H9 (cell line): Measurements from ENCODE around the gene CYP27B1. TPM values are rescaled to one million over a fixed set of nuclear protein-coding genes. Genes with fewer than 3 reads are reported as not detected.

Source experiments
- DNase-seq: peaks from one replicate; pipeline ENCODE4 v3.0.0-alpha.2; 2017
- H2AFZ ChIP-seq: one replicate; pipeline ENCODE4 v1.6.1; 2013; ENCODE audit warnings: mild to moderate bottlenecking, low read length, control low read depth, moderate library complexity
- H2AK5ac ChIP-seq: 2 replicates; pipeline ENCODE4 v1.6.1; 2013; ENCODE audit warnings: low read length, control low read depth, mixed read lengths; ENCODE audit not compliant: insufficient read length
- H2BK120ac ChIP-seq: one replicate; pipeline ENCODE4 v1.6.1; 2013; ENCODE audit warnings: low read depth, mild to moderate bottlenecking, low read length, control low read depth, inconsistent platforms; ENCODE audit not compliant: poor library complexity, severe bottlenecking
- H2BK12ac ChIP-seq: 2 replicates; pipeline ENCODE4 v1.6.1; 2013; ENCODE audit warnings: low read length, control low read depth, mixed read lengths, low read depth; ENCODE audit not compliant: insufficient read length
- H2BK15ac ChIP-seq: 2 replicates; pipeline ENCODE4 v1.6.1; 2013; ENCODE audit warnings: low read depth, low read length, control low read depth
- H2BK20ac ChIP-seq: one replicate; pipeline ENCODE4 v1.6.1; 2013; ENCODE audit warnings: low read depth, mild to moderate bottlenecking, low read length, control low read depth, inconsistent platforms; ENCODE audit not compliant: poor library complexity, severe bottlenecking
- H2BK5ac ChIP-seq: 2 replicates; pipeline ENCODE4 v1.6.1; 2013; ENCODE audit warnings: low read length, control low read depth, mixed read lengths; ENCODE audit not compliant: insufficient read length
- H3K14ac ChIP-seq: 2 replicates; pipeline ENCODE4 v1.6.1; 2013; ENCODE audit warnings: low read length, control low read depth; ENCODE audit not compliant: insufficient read depth
- H3K18ac ChIP-seq: 2 replicates; pipeline ENCODE4 v1.6.1; 2013; ENCODE audit warnings: low read depth, mild to moderate bottlenecking, mixed read lengths, low read length, control low read depth; ENCODE audit not compliant: insufficient read length
- H3K23ac ChIP-seq: 2 replicates; pipeline ENCODE4 v1.6.1; 2013; ENCODE audit warnings: low read length, control low read depth, mixed read lengths, low read depth; ENCODE audit not compliant: insufficient read length
- H3K23me2 ChIP-seq: 2 replicates; pipeline ENCODE4 v1.6.1; 2013; ENCODE audit warnings: low read depth, mild to moderate bottlenecking, mixed read lengths, low read length, control low read depth; ENCODE audit not compliant: insufficient read length, poor library complexity, severe bottlenecking
- H3K27ac ChIP-seq: 2 replicates; pipeline ENCODE4 v1.5.1; 2013; ENCODE audit warnings: low read length, control low read depth, mixed read lengths, low read depth; ENCODE audit not compliant: insufficient read length
- H3K27me3 ChIP-seq: 2 replicates; pipeline ENCODE4 v1.6.1; 2013; ENCODE audit warnings: low read length, control low read depth, inconsistent platforms; ENCODE audit not compliant: insufficient read depth
- H3K4ac ChIP-seq: 2 replicates; pipeline ENCODE4 v1.6.1; 2013; ENCODE audit warnings: low read depth, mild to moderate bottlenecking, control low read depth, inconsistent platforms, low read length, moderate library complexity
- H3K4me1 ChIP-seq: 2 replicates; pipeline ENCODE4 v1.6.1; 2013; ENCODE audit warnings: low read length, control low read depth, inconsistent platforms; ENCODE audit not compliant: insufficient read depth
- H3K4me2 ChIP-seq: 2 replicates; pipeline ENCODE4 v1.6.1; 2013; ENCODE audit warnings: low read length, control low read depth, mixed read lengths; ENCODE audit not compliant: insufficient read length, insufficient read depth
- H3K56ac ChIP-seq: 2 replicates; pipeline ENCODE4 v1.6.1; 2013; ENCODE audit warnings: low read depth, mild to moderate bottlenecking, mixed read lengths, low read length, control low read depth; ENCODE audit not compliant: insufficient read length
- H3K79me1 ChIP-seq: 2 replicates; pipeline ENCODE4 v1.6.1; 2013; ENCODE audit warnings: low read depth, mild to moderate bottlenecking, moderate library complexity, low read length, control low read depth, inconsistent platforms; ENCODE audit not compliant: insufficient read depth, poor library complexity, severe bottlenecking
- H3K79me2 ChIP-seq: 2 replicates; pipeline ENCODE4 v1.6.1; 2013; ENCODE audit warnings: low read length, control low read depth, inconsistent platforms; ENCODE audit not compliant: insufficient read depth
- H3K9ac ChIP-seq: 2 replicates; pipeline ENCODE4 v1.6.1; 2013; ENCODE audit warnings: low read length, control low read depth, mixed read lengths; ENCODE audit not compliant: insufficient read length; ENCODE audit errors: extremely low read depth
- H3K9me3 ChIP-seq: one replicate; pipeline ENCODE4 v1.6.1; 2013; ENCODE audit warnings: low read depth, low read length, inconsistent platforms; ENCODE audit not compliant: control insufficient read depth
- H3T11ph ChIP-seq: one replicate; pipeline ENCODE4 v1.6.1; 2013; ENCODE audit warnings: mild to moderate bottlenecking, low read length, control low read depth, inconsistent platforms
- H4K20me1 ChIP-seq: one replicate; pipeline ENCODE4 v1.6.1; 2013; ENCODE audit not compliant: control insufficient read depth, insufficient read length, insufficient read depth
- H4K5ac ChIP-seq: 2 replicates; pipeline ENCODE4 v1.6.1; 2013; ENCODE audit warnings: low read depth, mild to moderate bottlenecking, mixed read lengths, low read length, control low read depth; ENCODE audit not compliant: insufficient read length
- H4K8ac ChIP-seq: replicated peaks from 2 replicates; pipeline ENCODE4 v1.6.1; 2013; ENCODE audit warnings: low read length, control low read depth, mixed read lengths, low read depth; ENCODE audit not compliant: insufficient read length
- H4K91ac ChIP-seq: 2 replicates; pipeline ENCODE4 v1.6.1; 2013; ENCODE audit warnings: low read depth, mild to moderate bottlenecking, moderate library complexity, mixed read lengths, low read length, control low read depth; ENCODE audit not compliant: insufficient read length
- H3K27ac Mint-ChIP-seq, 3 experiments: 2 replicates in 2 of 3; 3 replicates in 1 of 3; pipeline ENCODE4 v1.8.0; 2020 to 2021; ENCODE audit warnings: mixed read lengths in 3 of 3, mild to moderate bottlenecking in 1 of 3, moderate library complexity in 1 of 3
- H3K27me3 Mint-ChIP-seq: 2 replicates; pipeline ENCODE4 v1.8.0; 2021; ENCODE audit warnings: low read depth, mild to moderate bottlenecking, moderate library complexity, mixed read lengths
- H3K36me3 Mint-ChIP-seq, 3 experiments: 2 replicates in 2 of 3; 3 replicates in 1 of 3; pipeline ENCODE4 v1.8.0; 2020 to 2021; ENCODE audit warnings: low read depth in 3 of 3, mixed read lengths in 3 of 3; ENCODE audit not compliant: insufficient read depth in 1 of 3
- H3K4me1 Mint-ChIP-seq, 2 experiments: 2 replicates each; pipeline ENCODE4 v1.8.0; 2020; ENCODE audit warnings: mixed read lengths in 2 of 2
- H3K4me3 Mint-ChIP-seq, 2 experiments: 2 replicates in 1 of 2; 3 replicates in 1 of 2; pipeline ENCODE4 v1.8.0; 2020 to 2021; ENCODE audit warnings: mild to moderate bottlenecking in 2 of 2, mixed read lengths in 2 of 2, moderate library complexity in 1 of 2
- H3K9me3 Mint-ChIP-seq, 2 experiments: 2 replicates in 1 of 2; 3 replicates in 1 of 2; pipeline ENCODE4 v1.8.0; 2020; ENCODE audit warnings: mild to moderate bottlenecking in 2 of 2, mixed read lengths in 2 of 2, moderate library complexity in 1 of 2
- total RNA-seq: library from RNA; stranded (reverse); gene quantifications from 2 replicates; pipeline ENCODE4 v1.2.1, GENCODE V29; 2021
- TF ChIP-seq, protein P1 (sequence below): fragments of 200-600 bp; sonication (generic); conservative IDR thresholded peaks from 3 replicates; pipeline ENCODE4 v1.8.0; 2021; ENCODE audit warnings: antibody characterized with exemption, mild to moderate bottlenecking

The CYP27B1 gene
- total RNA-seq, 1 experiment from 2014 or later = 6.1 TPM

DNA sequence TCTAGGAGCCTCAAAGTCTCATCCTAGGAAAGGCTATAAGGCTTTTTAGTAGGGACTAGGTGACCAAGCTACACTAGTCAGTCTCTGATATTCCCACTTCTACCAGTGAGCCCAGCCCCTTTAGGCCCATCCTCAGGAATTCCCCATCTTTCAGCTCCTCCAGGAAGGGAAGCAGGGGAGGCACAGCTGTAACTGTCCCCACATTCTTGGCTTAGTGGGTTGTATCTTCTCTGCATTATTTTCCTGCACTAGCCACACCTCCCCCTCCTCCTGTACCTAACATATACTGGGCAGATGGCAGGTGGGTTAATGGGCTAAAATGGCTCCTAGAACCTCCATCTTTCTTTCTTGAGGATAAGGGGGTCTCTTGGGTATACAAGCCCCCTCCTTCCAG lies 424 bp upstream of the CYP27B1 start:
- H3K36me3 Mint-ChIP-seq = peaks cover 20 to 39% (median 31%) of the 10 kb centered on the region in 3 experiments
- no peak overlapping the region for H2BK120ac ChIP-seq
- no peak overlapping the region for H2BK20ac ChIP-seq
- H3K9me3 ChIP-seq = no peaks in the 10 kb centered on the region
- H3K9me3 Mint-ChIP-seq = no peaks in the 10 kb centered on the region
- peaks cover 31% of the 10 kb centered on the region; the same call in 1 of the 2 replicates for H3K27me3 ChIP-seq
- no peak overlapping the region for H4K91ac ChIP-seq
- no peaks in the 10 kb centered on the region for H4K20me1 ChIP-seq
- H3K4me1 ChIP-seq = peaks cover 3% of the 10 kb centered on the region; the same call in 1 of the 2 replicates
- H2BK12ac ChIP-seq = no peak overlapping the region
- no peak overlapping the region for H3K14ac ChIP-seq
- no peak overlapping the region for H3T11ph ChIP-seq
- TF ChIP-seq, protein P1, sequence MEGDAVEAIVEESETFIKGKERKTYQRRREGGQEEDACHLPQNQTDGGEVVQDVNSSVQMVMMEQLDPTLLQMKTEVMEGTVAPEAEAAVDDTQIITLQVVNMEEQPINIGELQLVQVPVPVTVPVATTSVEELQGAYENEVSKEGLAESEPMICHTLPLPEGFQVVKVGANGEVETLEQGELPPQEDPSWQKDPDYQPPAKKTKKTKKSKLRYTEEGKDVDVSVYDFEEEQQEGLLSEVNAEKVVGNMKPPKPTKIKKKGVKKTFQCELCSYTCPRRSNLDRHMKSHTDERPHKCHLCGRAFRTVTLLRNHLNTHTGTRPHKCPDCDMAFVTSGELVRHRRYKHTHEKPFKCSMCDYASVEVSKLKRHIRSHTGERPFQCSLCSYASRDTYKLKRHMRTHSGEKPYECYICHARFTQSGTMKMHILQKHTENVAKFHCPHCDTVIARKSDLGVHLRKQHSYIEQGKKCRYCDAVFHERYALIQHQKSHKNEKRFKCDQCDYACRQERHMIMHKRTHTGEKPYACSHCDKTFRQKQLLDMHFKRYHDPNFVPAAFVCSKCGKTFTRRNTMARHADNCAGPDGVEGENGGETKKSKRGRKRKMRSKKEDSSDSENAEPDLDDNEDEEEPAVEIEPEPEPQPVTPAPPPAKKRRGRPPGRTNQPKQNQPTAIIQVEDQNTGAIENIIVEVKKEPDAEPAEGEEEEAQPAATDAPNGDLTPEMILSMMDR = no peak
- H3K27ac Mint-ChIP-seq = 0 out of 7 replicates have a peak overlapping the region, but pooled peaks of 2 of the 3 experiments have one; percentile 44 to 51
- H3K23ac ChIP-seq = no peak overlapping the region
- no peak for DNase-seq
- H3K79me1 ChIP-seq = no peaks in the 10 kb centered on the region
- peaks cover 40% of the 10 kb centered on the region for H3K27me3 Mint-ChIP-seq
- H2BK15ac ChIP-seq = no peak overlapping the region
- H3K79me2 ChIP-seq = no peaks in the 10 kb centered on the region
- H4K5ac ChIP-seq = no peak overlapping the region
- no peak overlapping the region for H3K4ac ChIP-seq
- H2AK5ac ChIP-seq = no peak overlapping the region
- H3K4me1 Mint-ChIP-seq = peaks cover 32 to 48% of the 10 kb centered on the region in 2 experiments
- no peak overlapping the region for H3K27ac ChIP-seq
- H3K18ac ChIP-seq = no peak overlapping the region
- H3K56ac ChIP-seq = no peak overlapping the region
- H3K4me3 Mint-ChIP-seq = peak overlapping the region; percentile 57 to 75; a peak in 3 of 5 replicates
- H4K8ac ChIP-seq = no peak overlapping the region
- no peak overlapping the region for H3K9ac ChIP-seq
- no peak overlapping the region for H2AFZ ChIP-seq
- no peak overlapping the region for H2BK5ac ChIP-seq
- H3K23me2 ChIP-seq = peaks cover 27% of the 10 kb centered on the region
- H3K4me2 ChIP-seq = peak overlapping the region; percentile 80
